Endometrium (tissue), 2 donors: Measurements from ENCODE around the gene MON2.
"Not testable (repeated sequence)": the region's sequence is repeated elsewhere in the genome, so short reads cannot be mapped to it uniquely, and the experiment has no call there.

ENCODE experiments used
- FAIRE-seq: peaks from 2 replicates; lab custom pipeline; 2012; peaks lifted over from hg19 to GRCh38; lab: Jason Lieb, UNC
- donor health status: control.
- donor health status: control.

MON2 gene

GRCh38 chr12:62471734-62472133, 5.1 kb downstream of the MON2 start:
- FAIRE-seq = no peak

GRCh38 chr12:62472472-62472871, 5.8 kb downstream of the MON2 start:
- no peak for FAIRE-seq

- FAIRE-seq = no peak
Observed at GRCh38 chr12:62481843-62482540, 15.4 kb downstream of the MON2 start.

- FAIRE-seq = no peak
Observed at GRCh38 chr12:62482769-62483168, 16.1 kb downstream of the MON2 start.

- no peak for FAIRE-seq
Observed at GRCh38 chr12:62484233-62484632, 17.6 kb downstream of the MON2 start.

- no peak for FAIRE-seq
Observed at GRCh38 chr12:62505786-62506185, 39.2 kb downstream of the MON2 start.

GRCh38 chr12:62512901-62513300, 46.3 kb downstream of the MON2 start:
- FAIRE-seq = no peak

GRCh38 chr12:62514080-62514479, 47.5 kb downstream of the MON2 start:
- not testable (repeated sequence) for FAIRE-seq

GRCh38 chr12:62516927-62517326, 50.3 kb downstream of the MON2 start:
- FAIRE-seq = no peak

- no peak for FAIRE-seq
Observed at GRCh38 chr12:62517887-62518286, 51.3 kb downstream of the MON2 start.

GRCh38 chr12:62519043-62519442, 52.4 kb downstream of the MON2 start:
- FAIRE-seq = no peak

- no peak for FAIRE-seq
Observed at GRCh38 chr12:62520361-62520760, 53.7 kb downstream of the MON2 start.

GRCh38 chr12:62522984-62523383, 56.4 kb downstream of the MON2 start:
- no peak for FAIRE-seq

GRCh38 chr12:62523619-62524018, 57.0 kb downstream of the MON2 start:
- no peak for FAIRE-seq

- no peak for FAIRE-seq
Observed at GRCh38 chr12:62525271-62525670, 58.6 kb downstream of the MON2 start.

- no peak for FAIRE-seq
Observed at GRCh38 chr12:62530596-62530995, 64.0 kb downstream of the MON2 start.

- FAIRE-seq = no peak
Observed at GRCh38 chr12:62532333-62532732, 65.7 kb downstream of the MON2 start.

GRCh38 chr12:62533087-62533754, 66.6 kb downstream of the MON2 start:
- FAIRE-seq = no peak

GRCh38 chr12:62533755-62534107, 67.1 kb downstream of the MON2 start:
- no peak for FAIRE-seq

GRCh38 chr12:62536546-62536945, 69.9 kb downstream of the MON2 start:
- FAIRE-seq = no peak

- FAIRE-seq = no peak
Observed at GRCh38 chr12:62537551-62537950, 70.9 kb downstream of the MON2 start.

GRCh38 chr12:62540354-62540753, 73.7 kb downstream of the MON2 start:
- no peak for FAIRE-seq

GRCh38 chr12:62542814-62543213, 76.2 kb downstream of the MON2 start:
- no peak for FAIRE-seq

- no peak for FAIRE-seq
Observed at GRCh38 chr12:62543324-62543723, 76.7 kb downstream of the MON2 start.
